B cell (primary cell): ENCODE measurements around the gene MPND.

Experiments used
- CTCF ChIP-seq: fragments of 200-600 bp; IDR thresholded peaks from one replicate; pipeline ENCODE4 v1.8.0; 2022; ENCODE audit warnings: antibody characterized with exemption, mild to moderate bottlenecking
- EZH2 ChIP-seq: IDR thresholded peaks from 2 replicates; pipeline ENCODE4 v1.6.1; 2012; ENCODE audit warnings: borderline replicate concordance, low read depth, mild to moderate bottlenecking, moderate library complexity, low read length; ENCODE audit not compliant: insufficient read depth, poor library complexity, severe bottlenecking

- TF ChIP-seq CTCF (no peak), EZH2 (no peak)
These were observed 50.7 kb downstream of the MPND start for GRCh38 chr19:4393947-4394590.
